ENCODE data around the gene GPR55.

Gene GPR55

DNA sequence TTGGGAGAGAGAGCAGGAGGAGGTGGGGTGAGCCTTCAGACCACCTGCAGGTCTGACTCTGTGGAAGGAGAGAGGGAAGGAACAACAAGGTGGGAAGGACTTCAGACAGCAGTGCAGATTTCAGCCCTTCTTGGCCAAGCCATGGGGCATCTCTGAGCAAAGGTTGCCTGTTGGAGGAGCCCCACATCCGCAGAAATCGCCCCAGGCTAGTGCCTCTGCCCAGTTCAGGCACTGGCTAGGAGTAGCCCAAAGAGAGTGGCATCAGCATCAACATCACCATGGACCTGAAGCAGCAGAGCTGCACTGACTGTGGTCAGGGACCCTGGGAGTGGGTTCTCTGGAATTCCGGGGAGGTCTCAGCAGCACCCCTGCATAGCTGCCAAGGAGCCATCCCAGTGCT lies 10.2 kb downstream of the GPR55 start:
- DNase-seq: no peak

DNA sequence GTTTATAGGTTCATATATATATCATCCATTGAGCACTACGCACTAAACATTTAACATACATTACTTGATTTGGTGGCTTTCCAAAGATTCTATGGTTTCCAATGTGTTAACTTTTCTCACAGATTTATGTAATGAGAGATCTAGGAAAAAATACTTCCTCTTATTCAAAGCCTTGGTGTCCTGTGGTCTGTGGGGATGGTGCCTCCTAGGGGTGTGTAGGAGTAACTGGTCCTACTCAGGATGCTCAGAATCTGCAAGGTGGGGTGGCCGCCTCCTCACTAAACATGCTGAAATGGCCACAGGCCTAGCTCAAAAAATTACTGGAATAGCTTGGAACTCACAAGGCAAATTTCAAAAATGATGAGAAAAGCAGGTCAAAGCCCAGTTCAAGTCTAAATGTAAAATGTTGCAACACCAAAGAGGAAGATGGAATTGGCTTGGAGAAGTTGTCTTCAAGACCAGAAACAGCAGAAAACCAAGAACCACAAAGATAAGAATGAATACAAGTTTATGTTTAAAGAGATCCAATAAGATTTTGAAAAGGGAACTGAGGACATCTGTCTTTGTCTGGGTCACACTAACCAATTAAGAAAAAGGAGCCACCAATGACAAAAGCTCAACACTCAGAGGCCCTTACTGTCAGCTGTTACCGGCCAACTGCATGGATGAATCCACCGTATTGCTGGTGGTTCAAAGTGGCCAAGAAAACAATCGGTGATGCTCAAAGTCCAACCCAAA lies 11.5 kb downstream of the GPR55 start:
- no peak for DNase-seq

DNA sequence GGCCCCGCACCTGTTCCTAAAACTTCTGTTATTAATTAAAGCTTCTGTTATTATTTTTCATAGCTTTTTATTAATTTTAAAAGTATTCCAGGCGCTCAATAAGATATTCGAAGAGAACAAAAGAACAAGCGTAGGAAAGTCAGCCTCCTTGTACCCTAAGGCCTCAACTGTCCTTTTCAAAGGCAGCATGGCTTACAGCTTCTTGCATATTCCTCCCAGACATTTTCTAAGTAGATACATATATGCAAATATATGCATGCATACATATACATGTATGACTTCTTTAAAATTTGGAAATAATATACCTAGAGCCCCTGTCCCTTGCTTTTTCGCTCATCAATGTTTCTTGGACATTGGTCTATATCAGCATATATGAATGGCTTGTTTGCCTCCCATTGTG lies 12.3 kb downstream of the GPR55 start:
- DNase-seq: no peak

DNA sequence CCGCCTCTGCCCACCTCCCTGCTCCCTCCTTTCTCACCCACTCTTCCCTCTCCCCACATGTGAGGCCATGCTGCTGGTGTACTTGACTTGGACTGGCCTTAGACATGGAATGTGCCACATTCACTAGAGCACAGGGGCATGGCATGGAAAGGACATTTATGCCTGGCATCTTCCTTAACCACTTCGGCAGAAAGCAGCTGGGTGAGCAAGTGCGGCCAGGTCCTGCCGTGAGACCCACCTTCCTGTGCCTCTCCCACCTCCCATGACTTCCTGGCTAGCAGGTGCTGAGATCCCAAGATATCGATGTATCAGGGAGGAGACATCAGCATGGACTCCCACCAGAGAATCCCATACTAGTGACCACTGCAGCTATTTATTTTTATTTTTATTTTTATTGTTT lies 13.0 kb downstream of the GPR55 start:
- no peak for DNase-seq

DNA sequence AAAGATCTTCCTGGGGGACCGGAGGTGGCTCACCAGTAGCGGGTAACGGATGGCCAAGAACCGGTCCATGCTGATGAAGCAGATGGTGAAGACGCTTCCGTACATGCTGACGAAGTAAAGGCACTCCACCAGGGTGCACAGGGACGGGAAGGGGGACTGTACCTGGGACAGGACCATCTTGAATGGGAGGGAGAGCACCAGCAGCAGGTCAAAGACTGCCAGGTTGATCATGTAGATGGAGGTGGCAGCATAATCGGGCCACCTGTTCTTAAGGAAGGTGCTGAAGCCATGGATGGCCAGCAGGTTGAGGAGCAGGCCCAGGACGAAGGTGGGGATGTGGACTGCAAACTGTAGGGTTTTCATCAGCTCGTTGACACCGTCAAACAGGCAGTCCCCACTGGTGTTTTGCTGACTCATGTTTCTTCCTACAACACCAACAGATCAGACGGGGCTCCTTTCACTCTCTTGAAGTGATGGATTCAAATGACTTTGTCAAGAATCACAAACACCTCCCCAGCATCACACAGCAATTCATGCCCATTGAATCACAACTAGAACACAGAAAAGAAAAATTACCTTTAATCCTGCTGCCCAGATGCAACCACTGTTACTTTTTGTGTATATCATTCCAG lies 14.4 kb downstream of the GPR55 start:
- DNase-seq: no peak

DNA sequence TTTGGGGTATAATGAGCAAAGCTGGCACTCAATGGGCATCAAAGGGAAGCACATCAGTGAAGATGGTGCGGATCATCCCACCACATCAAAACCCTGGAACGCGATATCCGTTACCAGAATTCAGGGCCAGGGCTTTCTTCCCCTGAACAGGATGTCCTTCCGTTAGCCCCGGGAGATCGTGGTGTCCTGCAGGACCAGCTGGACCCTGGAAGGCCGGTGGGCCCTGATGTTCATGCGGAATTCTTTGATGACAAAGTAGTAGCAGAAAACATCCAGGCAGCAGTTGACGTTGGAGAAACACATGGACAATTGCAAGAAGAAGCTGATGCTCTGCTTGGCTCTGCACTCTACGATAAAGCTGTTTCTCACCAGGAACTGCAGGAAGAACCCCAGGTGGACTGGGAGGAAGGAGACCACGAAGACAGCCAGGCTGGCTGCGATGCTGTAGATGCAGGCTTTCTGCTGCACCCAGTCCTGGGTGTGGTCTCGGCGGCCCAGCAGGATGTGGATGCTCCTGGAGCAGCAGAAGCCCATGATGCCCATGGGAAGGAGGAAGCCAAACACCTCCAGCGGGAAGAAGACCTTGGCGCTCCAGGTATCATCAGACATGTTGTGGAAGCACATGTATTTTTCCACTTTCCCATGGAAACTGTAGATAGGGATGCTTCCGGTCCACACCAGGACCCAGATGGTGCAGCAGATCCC lies 15.0 kb downstream of the GPR55 start:
- no peak for DNase-seq

DNA sequence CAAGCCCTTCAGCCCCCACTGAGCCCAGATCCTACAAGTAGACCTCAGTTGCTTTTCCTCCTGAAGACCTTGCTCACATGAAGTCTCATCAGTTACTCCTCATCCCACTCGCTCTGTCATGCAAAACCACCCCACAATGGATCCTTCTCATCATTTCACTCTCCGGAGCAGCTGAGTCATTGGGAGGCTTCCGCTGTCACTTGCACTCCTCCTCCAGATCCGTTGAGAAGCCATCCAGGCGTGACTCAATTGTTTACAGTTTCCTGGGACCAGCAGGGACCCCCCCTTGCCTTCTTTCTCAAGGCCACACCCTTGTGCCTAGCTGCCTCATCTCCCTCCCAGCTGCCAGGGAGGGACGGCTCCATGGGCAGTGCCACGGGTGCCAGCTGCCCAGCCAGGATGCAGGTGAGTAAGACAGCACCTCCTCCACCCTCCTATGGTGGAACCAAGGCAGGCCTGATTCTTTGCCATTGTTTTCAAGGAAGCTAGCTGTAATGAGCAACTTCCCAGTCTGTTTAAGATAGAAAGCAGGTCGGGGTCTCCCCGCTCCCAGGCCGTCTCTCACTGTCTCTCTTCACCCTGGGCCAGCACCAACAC lies 16.3 kb downstream of the GPR55 start:
- peak; percentile 87 for DNase-seq

DNA sequence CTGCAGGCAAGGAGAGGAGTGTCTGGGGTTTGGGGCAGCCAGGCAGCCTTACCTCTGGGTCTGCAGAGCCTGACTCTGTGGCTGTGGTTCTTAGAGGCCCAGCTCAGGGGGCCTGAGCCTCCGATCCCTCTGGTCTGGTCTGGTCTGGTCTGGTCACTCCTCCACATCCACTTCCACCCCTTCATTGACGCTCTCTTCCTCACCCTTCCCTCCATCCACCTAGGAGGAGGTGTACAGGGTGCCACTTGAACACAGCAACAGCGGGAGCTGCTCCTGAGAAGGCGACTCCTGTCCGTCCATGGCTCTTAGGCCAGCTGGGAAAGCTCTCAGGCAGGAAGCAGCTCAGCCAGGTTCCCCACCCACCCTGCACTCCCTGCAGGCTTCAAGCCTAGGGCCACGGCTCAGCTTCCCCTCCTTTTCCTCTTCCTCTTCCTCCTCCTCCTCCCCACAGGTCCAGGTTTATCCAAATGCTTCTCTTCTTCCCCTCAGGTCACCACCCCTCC lies 16.9 kb downstream of the GPR55 start:
- no peak for DNase-seq

DNA sequence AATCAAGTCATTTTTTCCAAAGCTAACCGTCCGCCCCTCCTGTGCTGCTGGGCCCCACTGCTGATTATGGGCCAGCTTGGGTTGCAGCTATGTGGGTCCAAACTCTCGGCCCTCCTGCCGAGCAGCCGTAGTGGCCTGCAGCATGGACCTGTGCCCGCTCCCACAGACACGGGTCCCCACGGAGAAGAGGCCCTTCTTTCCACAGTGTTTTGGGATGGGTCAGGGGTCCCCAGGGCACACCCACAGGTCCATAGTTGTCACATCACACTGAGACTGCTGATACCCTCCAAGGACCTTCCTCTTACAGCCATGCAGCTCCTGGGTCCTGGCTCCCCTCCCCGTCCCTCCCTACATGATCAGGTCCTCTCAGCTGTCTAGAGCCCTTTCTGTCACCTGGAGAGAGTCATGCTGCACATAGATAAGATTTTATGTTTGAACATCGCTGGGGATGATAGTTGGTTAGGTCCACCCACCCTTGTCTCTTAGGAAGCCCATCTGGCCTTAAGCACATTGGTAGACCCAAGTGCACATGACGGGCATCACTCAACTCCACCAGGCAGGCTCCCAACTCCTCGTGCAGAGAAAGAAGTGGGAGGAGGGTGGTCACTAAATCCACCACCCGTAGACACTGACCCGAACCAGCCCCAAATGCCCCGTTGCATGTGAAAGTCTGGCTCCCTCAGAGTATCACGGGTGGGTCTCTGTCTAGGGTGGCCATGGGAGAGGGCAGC lies 17.5 kb downstream of the GPR55 start:
- DNase-seq: no peak

DNA sequence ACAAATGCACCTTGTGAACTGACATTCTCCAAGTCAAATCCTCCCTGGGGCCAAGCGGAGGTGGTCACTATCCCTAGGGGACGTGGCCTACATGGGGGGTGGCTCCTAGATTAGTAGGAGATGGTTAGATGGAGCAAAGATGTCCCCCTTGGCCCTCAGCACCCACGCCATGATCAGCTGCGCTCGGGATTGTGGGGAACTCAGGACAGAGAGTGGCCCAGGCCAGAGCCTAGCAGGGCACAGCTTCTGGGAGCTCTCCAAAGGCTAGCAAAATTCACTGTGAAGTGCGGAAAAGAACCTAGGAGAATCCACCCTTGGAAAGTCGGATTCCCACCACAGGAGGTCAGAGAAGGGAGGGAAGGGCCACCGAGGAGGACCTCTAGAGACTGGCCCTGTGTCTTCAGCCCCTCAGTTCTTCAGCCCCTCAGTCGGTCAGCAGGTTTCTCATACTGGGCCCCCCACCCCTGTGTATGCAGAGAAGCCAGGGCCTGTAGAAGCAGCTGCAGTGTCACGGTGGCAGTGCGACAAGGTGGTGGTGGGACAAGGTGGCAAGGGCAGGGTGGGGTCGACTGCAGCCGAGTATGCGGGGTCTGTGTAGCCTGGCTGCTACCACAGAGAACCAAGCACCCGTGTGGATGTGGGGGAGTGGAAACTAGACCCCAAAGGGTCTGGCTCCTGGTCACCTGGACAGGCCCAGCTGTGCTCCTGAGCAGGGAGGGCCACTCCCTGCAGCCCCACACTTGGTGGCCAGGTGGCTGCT lies 18.4 kb downstream of the GPR55 start:
- DNase-seq: no peak

DNA sequence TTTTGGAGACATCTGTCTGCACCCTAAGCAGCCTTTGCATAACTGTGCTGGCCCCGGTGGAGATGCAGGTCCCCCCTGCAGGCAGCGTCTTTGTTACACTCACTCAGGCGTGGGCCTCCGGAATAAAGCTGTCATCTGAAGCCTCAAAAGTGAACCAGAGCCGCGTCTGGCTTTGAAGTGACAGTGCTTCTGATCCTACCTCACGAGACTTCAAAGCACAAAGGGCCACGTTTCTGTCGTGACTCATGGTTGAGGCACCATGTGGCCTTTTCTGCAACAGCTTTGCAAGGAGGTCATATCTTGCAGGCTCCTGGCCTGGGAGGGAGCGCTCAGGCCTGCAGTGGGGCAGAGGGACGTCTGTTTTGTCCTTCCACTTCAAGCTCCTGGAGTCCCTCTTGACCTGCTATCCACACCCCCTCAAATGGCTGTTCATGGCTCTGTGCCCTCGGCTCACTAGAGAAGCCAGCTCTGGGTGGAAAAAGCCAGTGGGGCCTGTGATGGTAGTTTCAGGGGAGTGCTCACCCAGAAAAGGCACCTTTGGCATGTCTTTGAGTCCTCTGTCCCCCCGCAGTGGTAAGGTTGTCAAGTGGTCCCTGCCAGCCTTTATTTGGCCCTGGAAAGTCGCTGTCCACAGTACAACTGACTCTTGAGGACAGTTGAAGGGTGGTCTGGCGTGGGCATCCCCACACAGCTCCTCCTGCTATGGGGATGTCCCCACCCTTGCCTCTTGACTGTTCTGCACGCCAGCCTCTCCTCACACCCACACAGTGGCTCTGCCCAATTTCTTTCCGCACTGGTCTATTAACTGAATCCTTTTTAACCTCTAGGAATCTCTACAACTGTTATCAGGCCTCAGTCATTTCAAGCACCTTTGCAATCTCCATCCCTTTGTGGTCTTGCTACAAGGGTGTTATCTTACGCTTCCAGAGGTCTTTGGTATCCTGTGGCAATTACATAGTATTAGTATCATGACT lies 19.3 kb downstream of the GPR55 start:
- no peak for DNase-seq

DNA sequence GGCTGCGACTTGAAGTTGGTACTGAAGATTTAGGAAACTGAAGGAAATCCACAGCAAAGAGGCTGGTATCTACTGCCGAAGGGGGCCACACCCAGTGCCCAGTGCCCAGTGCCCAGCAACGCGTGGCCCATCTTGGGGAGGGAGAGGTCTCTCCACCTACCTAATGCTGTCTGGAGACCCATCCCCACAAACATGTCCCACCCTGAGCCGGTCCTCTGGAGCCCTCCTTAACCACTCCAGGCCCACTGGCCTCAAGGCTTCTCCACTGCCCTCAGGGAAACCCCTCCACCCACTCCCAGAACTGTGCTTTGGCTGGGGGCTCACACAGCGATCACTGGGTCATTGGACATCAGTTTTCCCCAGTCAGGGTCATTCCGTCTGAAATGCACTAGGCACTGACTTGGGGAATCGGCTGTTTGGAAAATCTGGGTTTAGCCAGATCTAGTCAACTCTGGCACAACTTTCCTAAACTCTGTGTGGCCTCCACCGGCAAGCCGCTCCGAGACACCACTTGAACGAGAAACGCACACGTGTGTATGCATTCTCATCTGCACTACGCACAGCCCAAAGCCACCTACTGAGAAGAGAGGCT lies 20.1 kb downstream of the GPR55 start:
- DNase-seq: no peak

DNA sequence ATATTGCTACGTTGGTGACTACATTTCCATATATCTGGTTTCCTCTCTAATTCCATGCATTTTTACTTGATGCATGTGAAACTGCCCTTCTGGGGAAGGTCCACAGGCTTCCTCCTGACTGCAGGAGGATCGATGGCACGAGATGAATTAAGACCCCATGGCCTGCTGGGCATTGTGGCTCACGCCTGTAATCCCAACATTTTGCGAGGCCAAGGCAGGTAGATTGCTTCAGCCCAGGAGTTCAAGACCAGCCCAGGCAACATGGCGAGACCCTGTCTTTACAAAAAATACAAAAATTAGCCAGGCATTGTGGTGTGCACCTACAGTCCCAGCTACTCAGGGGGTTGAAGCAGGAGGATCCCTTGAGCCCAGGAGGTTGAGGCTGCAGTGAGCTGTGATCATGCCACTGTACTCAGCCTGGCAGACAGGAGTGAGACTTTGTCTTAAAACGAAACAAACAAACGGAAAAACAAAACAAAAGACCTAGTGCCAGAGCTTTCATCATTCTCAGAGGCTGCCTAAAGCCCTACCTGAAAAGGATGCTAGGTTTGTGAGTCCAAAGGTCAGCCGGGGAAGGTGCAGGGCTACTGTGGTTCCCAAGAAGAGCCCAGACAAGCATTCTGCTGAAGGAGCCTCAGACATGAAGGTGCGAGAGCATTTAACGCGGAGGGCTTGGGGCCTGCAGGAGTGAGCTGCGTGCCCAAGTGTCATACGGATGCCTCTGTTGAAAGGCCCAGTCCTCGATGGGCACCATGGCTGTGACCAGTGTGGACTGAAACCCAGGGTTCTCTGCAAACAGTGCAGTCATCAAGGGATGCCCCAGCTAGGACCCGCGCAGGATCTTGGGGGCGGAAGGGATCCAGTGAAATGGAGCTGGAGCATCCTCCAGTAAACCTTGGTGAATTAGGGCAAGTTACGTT lies 21.6 kb downstream of the GPR55 start:
- no peak for DNase-seq

DNA sequence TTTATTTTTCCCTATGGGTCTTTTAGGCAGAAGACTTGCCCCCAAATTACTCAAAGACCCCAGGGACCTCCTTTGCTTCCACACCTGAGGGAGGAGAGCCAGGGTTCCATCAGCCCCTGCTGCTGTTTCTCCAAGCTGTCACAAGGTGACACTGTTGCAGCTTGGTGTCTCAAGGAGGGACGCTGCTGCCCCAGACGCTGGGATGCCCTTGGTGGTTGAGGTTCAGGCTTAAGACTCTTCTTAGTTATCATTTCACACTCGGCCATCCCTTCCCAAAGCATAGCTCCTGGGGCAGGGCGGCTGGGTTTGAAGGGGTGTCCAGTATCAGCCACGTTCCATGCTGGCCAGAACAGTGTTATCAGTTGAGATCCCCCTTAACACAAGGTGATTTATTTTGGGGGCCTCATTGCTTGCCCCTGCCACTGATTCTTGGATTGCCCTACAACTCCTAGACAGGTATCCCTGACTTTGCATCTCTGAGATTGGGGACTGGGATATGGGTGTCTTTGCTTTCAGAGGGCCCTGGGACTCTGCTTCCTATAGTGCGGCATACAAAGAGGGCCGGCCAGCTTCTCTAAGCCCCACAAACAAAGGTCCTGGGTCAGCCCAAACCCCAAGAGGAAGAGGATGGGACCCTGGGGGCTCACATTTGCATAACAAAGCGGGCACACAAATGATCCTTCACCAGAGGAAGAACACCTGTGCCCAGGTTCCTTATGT lies 22.7 kb downstream of the GPR55 start:
- peak; percentile 29 for DNase-seq

DNA sequence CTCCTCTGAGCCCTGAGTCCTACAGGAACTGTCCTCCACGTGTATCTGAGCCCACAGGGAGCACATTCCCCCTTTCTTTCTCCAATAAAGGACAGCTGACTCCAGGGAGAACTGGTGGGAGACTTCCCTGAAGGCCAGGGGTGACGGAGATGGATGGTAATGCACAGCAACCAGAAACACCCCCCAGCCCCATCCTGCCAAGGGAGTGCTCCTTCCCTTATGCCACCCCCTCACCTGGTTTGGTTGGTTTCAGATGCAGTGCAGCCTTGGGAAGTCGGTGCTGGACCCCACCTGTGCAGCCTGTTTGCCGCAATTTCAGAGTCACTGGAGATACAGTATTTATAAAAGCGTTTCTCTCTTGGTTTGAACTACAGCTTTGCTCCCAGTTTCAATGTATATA lies 24.0 kb downstream of the GPR55 start:
- DNase-seq: no peak

DNA sequence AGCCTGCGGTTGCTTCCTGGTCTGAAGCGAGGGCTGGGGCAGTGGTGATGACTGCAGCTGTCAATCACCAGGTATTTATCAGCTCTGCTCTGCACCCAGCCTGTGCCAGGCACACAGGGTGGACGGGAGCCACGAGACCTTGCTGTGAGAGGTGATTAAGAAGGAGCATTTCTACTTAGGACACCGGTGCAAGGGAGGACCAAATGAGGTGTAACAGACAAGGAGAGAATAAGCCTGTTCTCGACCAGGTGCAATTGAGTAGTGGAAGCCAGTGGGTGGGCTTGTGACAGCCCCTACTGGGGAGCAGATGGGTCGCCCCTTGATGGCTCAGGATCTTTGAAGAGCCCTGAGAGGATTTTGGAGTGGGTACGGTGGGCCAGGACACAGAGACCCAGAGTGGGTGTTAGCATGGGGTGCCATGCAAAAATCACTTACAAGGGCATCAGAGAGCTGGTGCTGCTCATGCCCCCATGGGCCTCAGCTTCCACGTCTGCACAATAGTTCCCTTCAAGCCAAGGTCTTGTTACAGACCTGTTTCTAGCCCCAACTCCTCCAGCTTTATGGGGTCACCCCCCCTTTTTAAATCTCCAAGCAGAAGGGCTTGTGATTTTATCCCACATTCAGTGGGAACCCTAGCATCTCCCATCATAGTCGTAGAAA lies 24.6 kb downstream of the GPR55 start:
- no peak for DNase-seq

DNA sequence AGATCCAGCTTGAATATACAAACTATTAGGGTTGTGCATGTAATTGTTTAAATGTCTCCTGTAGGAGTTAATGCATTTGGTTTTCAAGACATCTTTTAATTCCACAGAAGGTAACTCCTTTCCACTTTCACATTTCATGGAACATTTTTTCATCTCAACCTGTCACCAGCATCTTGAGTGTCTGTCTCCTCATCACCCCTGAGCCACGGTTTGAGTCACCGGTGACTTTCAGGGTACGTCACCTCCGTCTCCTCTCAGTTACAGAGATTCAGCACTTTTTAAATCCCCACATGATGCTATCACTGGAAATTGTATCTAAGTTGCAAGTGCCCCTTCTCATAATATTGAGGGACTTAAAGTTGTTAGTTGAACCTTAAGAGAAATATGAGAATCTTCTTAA lies 25.3 kb downstream of the GPR55 start:
- no peak for DNase-seq

DNA sequence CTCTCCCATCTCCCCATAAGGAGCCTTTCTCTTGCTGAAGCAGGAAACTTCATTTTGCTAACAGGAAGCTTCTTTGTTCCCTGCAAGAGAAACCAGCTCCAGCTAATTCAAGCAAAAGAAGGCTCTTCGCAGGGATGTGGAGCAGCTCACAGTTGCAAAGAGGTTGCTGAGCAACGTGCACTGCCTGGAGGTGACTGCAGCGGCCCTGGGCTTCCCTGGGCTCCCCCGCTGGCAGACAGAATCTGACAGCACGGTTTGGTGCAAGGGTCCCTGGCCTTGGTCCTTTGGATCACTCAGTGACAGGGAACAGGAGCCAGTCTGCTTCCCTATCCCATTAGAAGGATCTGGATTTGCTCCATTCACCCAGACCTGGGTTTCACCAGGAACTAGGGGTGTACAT lies 25.8 kb downstream of the GPR55 start:
- no peak for DNase-seq

All from NCI-H226 (cell line).